GM12878 (cell line): ENCODE results near the gene HSPA12B. TPM values are rescaled to one million over a fixed set of nuclear protein-coding genes. Genes with fewer than 3 reads are reported as not detected.

Source experiments
- ATAC-seq: fragments of 200-7000 bp; cut with Tn5 transposase; 3 replicates; pipeline ENCODE4 v1.9.1; 2020; ENCODE audit warnings: mild to moderate bottlenecking, moderate library complexity
- BruUV-seq: library from RNA; stranded (reverse); fragments of 400-500 nt; replicated peaks from 2 replicates; lab custom pipeline; 2021; lab: Mats Ljungman, UMichigan
- CTCF ChIA-PET: fragments of 300-600 bp; sonication (Branson Sonifier 250); formaldehyde crosslinking; extraction: SDS; loops from one replicate; lab custom pipeline; 2021; ENCODE audit warnings: inconsistent platforms; lab: Yijun Ruan, JAX
- POLR2A ChIA-PET: fragments of 350-600 bp; formaldehyde crosslinking; extraction: SDS; loops from one replicate; lab custom pipeline; 2021; ENCODE audit warnings: inconsistent platforms; lab: Charles Lee
- RAD21 ChIA-PET: fragments of 300-600 bp; sonication (Branson Sonifier 250); formaldehyde crosslinking; loops from one replicate; lab custom pipeline; 2023; ENCODE audit warnings: antibody characterized with exemption; ENCODE audit not compliant: unreplicated experiment; lab: Charles Lee
- SMC1A ChIA-PET: fragments of 300-600 bp; sonication (Branson Sonifier 250); formaldehyde crosslinking; loops from one replicate; lab custom pipeline; 2023; ENCODE audit not compliant: unreplicated experiment, uncharacterized antibody; lab: Charles Lee
- DNase-seq: peaks from one replicate; pipeline ENCODE4 v3.0.0-alpha.2; 2011; ENCODE audit warnings: low read depth, low spot score
- FAIRE-seq: peaks from 3 replicates; lab custom pipeline; 2011; peaks lifted over from hg19 to GRCh38; lab: Jason Lieb, UNC
- H2AFZ ChIP-seq: 2 replicates; pipeline ENCODE4 v1.6.0; 2011; ENCODE audit warnings: low read depth, low read length, control low read depth; ENCODE audit not compliant: control insufficient read depth
- H3K27ac ChIP-seq: 2 replicates; pipeline ENCODE4 v1.5.1; 2011; ENCODE audit warnings: control low read depth; ENCODE audit not compliant: control insufficient read depth, insufficient read depth
- H3K27me3 ChIP-seq, 2 experiments: replicated peaks in 1 of 2; 2 replicates each; pipeline versions ENCODE4 v1.6.0 to v1.6.1; 2011; ENCODE audit warnings: low read length in 1 of 2; ENCODE audit not compliant: control insufficient read depth in 2 of 2, insufficient read depth in 2 of 2
- H3K36me3 ChIP-seq, 2 experiments: 2 replicates each; pipeline ENCODE4 v1.5.1; 2011; ENCODE audit warnings: low read length in 1 of 2; ENCODE audit not compliant: control insufficient read depth in 2 of 2, insufficient read depth in 2 of 2
- H3K4me1 ChIP-seq: 2 replicates; pipeline ENCODE4 v1.6.1; 2011; ENCODE audit warnings: mild to moderate bottlenecking, low read length, moderate library complexity, mixed read lengths; ENCODE audit not compliant: control insufficient read depth, insufficient read depth
- H3K4me2 ChIP-seq: 2 replicates; pipeline ENCODE4 v1.6.0; 2011; ENCODE audit warnings: control low read depth; ENCODE audit not compliant: control insufficient read depth, insufficient read depth
- H3K4me3 ChIP-seq: fragments of 200-600 bp; sonication (generic); 2 replicates; pipeline ENCODE4 v1.5.1; 2016
- H3K79me2 ChIP-seq: 2 replicates; pipeline ENCODE4 v1.6.0; 2011; ENCODE audit warnings: low read length; ENCODE audit not compliant: control insufficient read depth, insufficient read depth
- H3K9ac ChIP-seq: 2 replicates; pipeline ENCODE4 v1.8.0; 2011; ENCODE audit warnings: low read length, control low read depth, mixed read lengths; ENCODE audit not compliant: control insufficient read depth, insufficient read depth
- H3K9me3 ChIP-seq: replicated peaks from 3 replicates; pipeline ENCODE4 v1.5.1; 2011; ENCODE audit warnings: mild to moderate bottlenecking, low read length; ENCODE audit not compliant: control insufficient read depth, insufficient read depth
- H4K20me1 ChIP-seq: 2 replicates; pipeline ENCODE4 v1.6.0; 2011; ENCODE audit not compliant: control insufficient read depth, insufficient read depth
- BHLHE40 ChIP-seq, 2 experiments: fragments of 450-650 bp in 1 of 2; IDR thresholded peaks; 2 replicates each; pipeline ENCODE4 v1.6.1; 2011 to 2017; ENCODE audit warnings: low read depth in 2 of 2, borderline replicate concordance in 1 of 2, improper control_type of control experiment in 1 of 2, low read length in 1 of 2, mild to moderate bottlenecking in 1 of 2
- CHD2 ChIP-seq: IDR thresholded peaks from 2 replicates; pipeline ENCODE4 v1.6.1; 2011; ENCODE audit warnings: low read depth, low read length, improper control_type of control experiment, borderline replicate concordance
- ELK1 ChIP-seq: IDR thresholded peaks from 2 replicates; pipeline ENCODE4 v1.6.1; 2012; ENCODE audit warnings: low read depth, low read length, improper control_type of control experiment
- FOXM1 ChIP-seq: IDR thresholded peaks from 2 replicates; pipeline ENCODE4 v1.6.1; 2012; ENCODE audit warnings: low read depth, mild to moderate bottlenecking, inconsistent platforms, low read length, moderate library complexity
- IRF3 ChIP-seq: fragments of 450-650 bp; IDR thresholded peaks from 2 replicates; pipeline ENCODE4 v1.6.1; 2014; ENCODE audit warnings: mild to moderate bottlenecking
- MLLT1 ChIP-seq: fragments of 450-650 bp; IDR thresholded peaks from 2 replicates; pipeline ENCODE4 v1.6.1; 2016; ENCODE audit warnings: mild to moderate bottlenecking
- NFIC ChIP-seq: IDR thresholded peaks from 2 replicates; pipeline ENCODE4 v1.6.1; 2012; ENCODE audit warnings: low read depth, mild to moderate bottlenecking, inconsistent platforms, low read length, moderate library complexity
- PAX5 ChIP-seq: IDR thresholded peaks from 2 replicates; pipeline ENCODE4 v1.6.1; 2011; ENCODE audit warnings: low read depth, low read length, borderline replicate concordance
- RB1 ChIP-seq: fragments of 450-650 bp; formaldehyde crosslinking; IDR thresholded peaks from 2 replicates; pipeline ENCODE4 v1.6.1; 2017; ENCODE audit warnings: mild to moderate bottlenecking, borderline replicate concordance
- RELB ChIP-seq: fragments of 450-650 bp; IDR thresholded peaks from 2 replicates; pipeline ENCODE4 v1.6.1; 2017; ENCODE audit warnings: low read depth, mild to moderate bottlenecking, moderate library complexity
- ZNF207 ChIP-seq: fragments of 450-650 bp; IDR thresholded peaks from 2 replicates; pipeline ENCODE4 v1.6.1; 2014; ENCODE audit warnings: antibody characterized with exemption, mild to moderate bottlenecking, borderline replicate concordance
- ZNF274 ChIP-seq: IDR thresholded peaks from one replicate; pipeline ENCODE4 v1.8.0; 2011; ENCODE audit not compliant: insufficient read length, insufficient read depth
- WGBS: methylation state at CpG from one replicate; pipeline ENCODE4 v1.1.6; 2016; ENCODE audit warnings: low lambda C conversion rate; ENCODE audit not compliant: insufficient replicate concordance, insufficient coverage; ENCODE audit errors: missing lambda C conversion rate; 5-methylcytosine and 5-hydroxymethylcytosine counted together
- in situ Hi-C: fragments of 300-500 bp; cut with MboI; formaldehyde crosslinking; loops from 9 replicates; pipeline ENCODE4 v1.14.3; 2018; ENCODE audit warnings: mixed read lengths
- intact Hi-C: fragments of 100-400 bp; cut with micrococcal nuclease; formaldehyde crosslinking; loops from one replicate; pipeline ENCODE4 v1.14.2; 2022; ENCODE audit not compliant: unreplicated experiment
- polyA plus RNA-seq, 11 experiments: library from polyadenylated mRNA; depleted of rRNA in 4 of 11; unstranded in 6 of 11; stranded (reverse) in 5 of 11; fragments of >200 nt; fragmentation: Nextera tagmentation in 4 of 11; fragmentation: Illumina TruSeq in 1 of 11; extraction: Ambion mirVana in 4 of 11; extraction: Trizol in 1 of 11; gene quantifications; 1 replicate in 1 of 11; 2 replicates in 10 of 11; pipeline versions ENCODE4 v1.2.1 to v1.2.3, GENCODE V29; 2011 to 2016; ENCODE audit warnings: inconsistent platforms in 2 of 11, missing spikeins in 2 of 11, low read depth in 1 of 11
- total RNA-seq, 4 experiments: library from RNA; depleted of rRNA in 3 of 4; stranded (reverse); fragments of >200 nt in 3 of 4; fragmentation: Illumina TruSeq in 1 of 4; extraction: Trizol in 1 of 4; gene quantifications; 2 replicates each; pipeline versions ENCODE4 v1.2.1 to v1.2.3, GENCODE V29; 2013 to 2021
- TF ChIP-seq, protein P1 (sequence below): fragments of 450-650 bp; formaldehyde crosslinking; IDR thresholded peaks from 2 replicates; pipeline ENCODE4 v1.5.0; 2022; ENCODE audit warnings: mild to moderate bottlenecking, missing genetic modification characterization

HSPA12B gene
- total and polyA plus RNA-seq, 10 of the 15 experiments (the other 5 are each of a cell fraction or from before 2014, with no cell fraction given) = 0.08 TPM; not detected in 9

DNA sequence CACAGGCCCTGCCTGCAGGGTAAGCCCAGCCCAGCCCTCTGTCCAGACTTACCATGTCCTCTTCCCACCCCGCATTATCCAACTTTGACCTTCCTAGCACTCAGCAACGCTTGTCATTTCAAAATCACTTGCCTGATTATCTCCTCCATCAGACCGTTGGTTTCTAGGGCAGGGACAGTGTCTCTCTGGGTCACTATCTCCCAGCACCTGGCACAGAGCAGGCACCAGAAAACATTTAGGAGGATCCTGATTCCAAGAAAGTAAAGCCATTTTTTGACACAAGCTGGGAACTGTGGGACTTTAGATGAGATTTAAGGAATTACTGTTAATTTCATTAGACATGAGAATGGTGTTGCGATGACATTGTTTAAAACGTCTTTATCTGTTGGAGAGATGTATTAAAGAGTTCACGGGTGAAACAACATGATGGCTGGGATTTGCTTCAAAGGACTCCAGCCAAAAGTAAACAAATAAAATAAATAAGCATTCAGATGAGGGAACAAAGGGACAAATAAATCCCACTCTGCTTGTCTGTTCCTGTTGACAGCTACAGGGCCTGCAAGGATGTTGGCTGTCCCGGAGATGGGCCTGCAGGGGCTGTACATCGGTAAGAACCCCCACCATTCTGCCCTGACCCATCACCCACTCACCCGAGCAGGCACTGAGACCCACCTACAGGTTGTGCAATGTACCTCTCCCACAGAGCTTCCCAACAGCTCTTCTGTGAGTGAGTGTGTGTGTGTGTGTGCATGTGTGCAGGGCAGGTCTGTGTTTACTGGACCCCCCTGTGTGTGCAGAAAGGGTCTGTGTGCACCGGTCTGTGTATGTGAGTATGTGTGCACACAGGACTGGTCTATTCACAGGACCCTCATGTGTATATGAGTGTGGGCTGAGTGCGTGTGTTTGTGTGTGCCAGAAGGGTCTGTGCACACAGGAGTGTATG is 5.9 kb downstream of the HSPA12B start:
- H3K9me3 ChIP-seq = no peaks in the 10 kb centered on the region
- no peak for ATAC-seq
- no TSS peak for BruUV-seq
- ChIA-PET SMC1A (interaction anchor here (0.6 kb wide), 1 partner anchor 19 kb away, joined by 4 read pairs; no protein-coding TSS in a partner anchor), RAD21 (no interaction called here), POLR2A (no interaction called here), CTCF (no interaction called here)
- H3K4me3 ChIP-seq = no peak overlapping the region
- H3K36me3 ChIP-seq = no peaks in the 10 kb centered on the region
- no peak overlapping the region for H3K4me2 ChIP-seq
- H3K4me1 ChIP-seq = no peaks in the 10 kb centered on the region
- H2AFZ ChIP-seq = no peak overlapping the region
- H3K9ac ChIP-seq = no peak overlapping the region
- H3K79me2 ChIP-seq = no peaks in the 10 kb centered on the region
- no peak for DNase-seq
- H3K27me3 ChIP-seq = no peaks in the 10 kb centered on the region
- in situ Hi-C loops = no loop called here
- no peak overlapping the region for H3K27ac ChIP-seq
- TF ChIP-seq, protein P1, sequence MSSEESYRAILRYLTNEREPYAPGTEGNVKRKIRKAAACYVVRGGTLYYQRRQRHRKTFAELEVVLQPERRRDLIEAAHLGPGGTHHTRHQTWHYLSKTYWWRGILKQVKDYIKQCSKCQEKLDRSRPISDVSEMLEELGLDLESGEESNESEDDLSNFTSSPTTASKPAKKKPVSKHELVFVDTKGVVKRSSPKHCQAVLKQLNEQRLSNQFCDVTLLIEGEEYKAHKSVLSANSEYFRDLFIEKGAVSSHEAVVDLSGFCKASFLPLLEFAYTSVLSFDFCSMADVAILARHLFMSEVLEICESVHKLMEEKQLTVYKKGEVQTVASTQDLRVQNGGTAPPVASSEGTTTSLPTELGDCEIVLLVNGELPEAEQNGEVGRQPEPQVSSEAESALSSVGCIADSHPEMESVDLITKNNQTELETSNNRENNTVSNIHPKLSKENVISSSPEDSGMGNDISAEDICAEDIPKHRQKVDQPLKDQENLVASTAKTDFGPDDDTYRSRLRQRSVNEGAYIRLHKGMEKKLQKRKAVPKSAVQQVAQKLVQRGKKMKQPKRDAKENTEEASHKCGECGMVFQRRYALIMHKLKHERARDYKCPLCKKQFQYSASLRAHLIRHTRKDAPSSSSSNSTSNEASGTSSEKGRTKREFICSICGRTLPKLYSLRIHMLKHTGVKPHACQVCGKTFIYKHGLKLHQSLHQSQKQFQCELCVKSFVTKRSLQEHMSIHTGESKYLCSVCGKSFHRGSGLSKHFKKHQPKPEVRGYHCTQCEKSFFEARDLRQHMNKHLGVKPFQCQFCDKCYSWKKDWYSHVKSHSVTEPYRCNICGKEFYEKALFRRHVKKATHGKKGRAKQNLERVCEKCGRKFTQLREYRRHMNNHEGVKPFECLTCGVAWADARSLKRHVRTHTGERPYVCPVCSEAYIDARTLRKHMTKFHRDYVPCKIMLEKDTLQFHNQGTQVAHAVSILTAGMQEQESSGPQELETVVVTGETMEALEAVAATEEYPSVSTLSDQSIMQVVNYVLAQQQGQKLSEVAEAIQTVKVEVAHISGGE (CRISPR knock-in tag) = no peak
- TF ChIP-seq FOXM1 = no peak
- no peak for TF ChIP-seq BHLHE40 (IDR thresholded peaks at IDR 0.05; ENCODE audit: borderline replicate concordance in 1 of 2, low read depth in 2 of 2, low read length in 1 of 2)
- no peak for TF ChIP-seq ELK1
- no peak for TF ChIP-seq RELB
- TF ChIP-seq NFIC = no peak
- no peak for TF ChIP-seq IRF3
- no peak for TF ChIP-seq ZNF207
- TF ChIP-seq ZNF274 = no peak
- TF ChIP-seq MLLT1 = no peak
- no peak for TF ChIP-seq CHD2
- TF ChIP-seq PAX5 = no peak
- no peak for TF ChIP-seq RB1
- TF ChIP-seq, all 136 proteins: peak for 0
- 31% methylated on average over 11 of the region's 11 CpGs for WGBS
- no peaks in the 10 kb centered on the region for H4K20me1 ChIP-seq
- intact Hi-C loops = no loop called here
- no peak for FAIRE-seq
